Measurements from ENCODE around the gene SLC22A17. TPM values are rescaled to one million over a fixed set of nuclear protein-coding genes. Genes with fewer than 3 reads are reported as not detected.

The SLC22A17 gene
- total and polyA plus RNA-seq, 9 donors: 8.9 to 48.0 (median 34.3) TPM

- Histone ChIP-seq H3K36me3 (no peaks in the 10 kb centered on the region), H3K27ac (no peak overlapping the region), H3K4me1 (ENCODE audit: insufficient read depth) (no peaks in the 10 kb centered on the region), H3K9me3 (no peaks in the 10 kb centered on the region), H3K4me3 (no peak overlapping the region), H3K27me3 (no peaks in the 10 kb centered on the region)
- WGBS, 3 donors: 68 to 79% (median 71%) methylated on average over 10 of the region's 10 CpGs
- DNase-seq: no peak
- TF ChIP-seq EP300 (IDR thresholded peaks at IDR 0.05) (no peak), POLR2A (IDR thresholded peaks at IDR 0.05) (no peak), CTCF (IDR thresholded peaks at IDR 0.05) (no peak)
- intact Hi-C loops (cut with DNase I): loop anchor here in 2 of 4 donors (5.0 kb wide), 2 partner anchors 56 to 116 kb away; no protein-coding TSS in a partner anchor
Measured at GRCh38 chr14:23382731-23383440, 30.2 kb upstream of the SLC22A17 start.

- no peak for DNase-seq
- H3K27ac ChIP-seq: no peak overlapping the region
- H3K27me3 ChIP-seq: no peaks in the 10 kb centered on the region
- H3K36me3 ChIP-seq: no peaks in the 10 kb centered on the region
- intact Hi-C loops (cut with DNase I): loop anchor here in 2 of 4 donors (5.0 kb wide), 2 partner anchors 55 to 115 kb away; no protein-coding TSS in a partner anchor
- H3K4me3 ChIP-seq: no peak overlapping the region
- TF ChIP-seq CTCF (IDR thresholded peaks at IDR 0.05): no peak
- no peak for TF ChIP-seq EP300 (IDR thresholded peaks at IDR 0.05)
- TF ChIP-seq POLR2A (IDR thresholded peaks at IDR 0.05): no peak
- no peaks in the 10 kb centered on the region for H3K9me3 ChIP-seq
- H3K4me1 ChIP-seq (ENCODE audit: insufficient read depth): no peaks in the 10 kb centered on the region
- WGBS, 3 donors: 84 to 90% (median 89%) methylated on average over 6 of the region's 6 CpGs
Measured at GRCh38 chr14:23382276-23382675, 29.6 kb upstream of the SLC22A17 start.

GRCh38 chr14:23381871-23382270 is 29.2 kb upstream of the SLC22A17 start:
- DNase-seq: no peak
- H3K4me1 ChIP-seq (ENCODE audit: insufficient read depth): no peaks in the 10 kb centered on the region
- H3K36me3 ChIP-seq: no peaks in the 10 kb centered on the region
- TF ChIP-seq CTCF (IDR thresholded peaks at IDR 0.05): no peak
- TF ChIP-seq EP300 (IDR thresholded peaks at IDR 0.05): no peak
- no peak for TF ChIP-seq POLR2A (IDR thresholded peaks at IDR 0.05)
- WGBS, 3 donors: 54 to 67% (median 55%) methylated on average over 3 of the region's 3 CpGs
- H3K4me3 ChIP-seq: no peak overlapping the region
- no peaks in the 10 kb centered on the region for H3K9me3 ChIP-seq
- H3K27ac ChIP-seq: no peak overlapping the region
- intact Hi-C loops (cut with DNase I): loop anchor here in 2 of 4 donors (5.0 kb wide), 2 partner anchors 55 to 115 kb away; no protein-coding TSS in a partner anchor
- H3K27me3 ChIP-seq: no peaks in the 10 kb centered on the region

GRCh38 chr14:23380976-23381375 is 28.3 kb upstream of the SLC22A17 start:
- intact Hi-C loops (cut with DNase I): loop anchor here in 2 of 4 donors (5.0 kb wide), 2 partner anchors 54 to 114 kb away; no protein-coding TSS in a partner anchor
- Histone ChIP-seq H3K27me3 (no peaks in the 10 kb centered on the region), H3K36me3 (no peaks in the 10 kb centered on the region), H3K9me3 (no peaks in the 10 kb centered on the region), H3K4me1 (ENCODE audit: insufficient read depth) (no peaks in the 10 kb centered on the region), H3K27ac (no peak overlapping the region), H3K4me3 (no peak overlapping the region)
- WGBS, 3 donors: 73 to 77% (median 77%) methylated on average over 4 of the region's 4 CpGs
- TF ChIP-seq EP300 (IDR thresholded peaks at IDR 0.05): no peak
- no peak for TF ChIP-seq POLR2A (IDR thresholded peaks at IDR 0.05)
- no peak for TF ChIP-seq CTCF (IDR thresholded peaks at IDR 0.05)
- no peak for DNase-seq

Data from ovary (tissue), 9 donors.